Parathyroid adenoma (tissue), 2 donors: ENCODE data around the gene RADIL.

Source experiments
- H2AFZ ChIP-seq: fragments of 300-600 bp; sonication (generic); one replicate; pipeline ENCODE4 v1.7.0; 2017; ENCODE audit warnings: antibody characterized with exemption, mild to moderate bottlenecking
- H3K27ac ChIP-seq: fragments of 300-600 bp; sonication (generic); one replicate; pipeline ENCODE4 v1.7.0; 2017
- H3K27me3 ChIP-seq: fragments of 300-600 bp; sonication (generic); one replicate; pipeline ENCODE4 v1.7.0; 2017; ENCODE audit warnings: low read length; ENCODE audit not compliant: control insufficient read depth, insufficient read depth
- H3K36me3 ChIP-seq: fragments of 300-600 bp; sonication (generic); one replicate; pipeline ENCODE4 v1.7.0; 2017; ENCODE audit warnings: low read length; ENCODE audit not compliant: control insufficient read depth, insufficient read depth
- H3K4me1 ChIP-seq: fragments of 300-600 bp; sonication (generic); one replicate; pipeline ENCODE4 v1.7.0; 2017; ENCODE audit warnings: control low read depth
- H3K4me2 ChIP-seq: fragments of 300-600 bp; sonication (generic); one replicate; pipeline ENCODE4 v1.7.0; 2017; ENCODE audit warnings: low read length
- H3K4me3 ChIP-seq: fragments of 300-600 bp; sonication (generic); one replicate; pipeline ENCODE4 v1.7.0; 2017; ENCODE audit warnings: low read depth, low read length
- H3K79me2 ChIP-seq: fragments of 300-600 bp; sonication (generic); one replicate; pipeline ENCODE4 v1.7.0; 2017; ENCODE audit warnings: control low read depth
- H3K9ac ChIP-seq: fragments of 300-600 bp; sonication (generic); one replicate; pipeline ENCODE4 v1.7.0; 2017; ENCODE audit warnings: mild to moderate bottlenecking
- H3K9me3 ChIP-seq: fragments of 300-600 bp; sonication (generic); one replicate; pipeline ENCODE4 v1.7.0; 2017; ENCODE audit warnings: low read length; ENCODE audit not compliant: control insufficient read depth
- TF ChIP-seq, protein P1 (sequence below): fragments of 300-600 bp; sonication (generic); IDR thresholded peaks from one replicate; pipeline ENCODE4 v1.7.0; 2017; ENCODE audit warnings: antibody characterized with exemption, mild to moderate bottlenecking
- donor health status: primary hyperparathyroidism.

RADIL gene

DNA sequence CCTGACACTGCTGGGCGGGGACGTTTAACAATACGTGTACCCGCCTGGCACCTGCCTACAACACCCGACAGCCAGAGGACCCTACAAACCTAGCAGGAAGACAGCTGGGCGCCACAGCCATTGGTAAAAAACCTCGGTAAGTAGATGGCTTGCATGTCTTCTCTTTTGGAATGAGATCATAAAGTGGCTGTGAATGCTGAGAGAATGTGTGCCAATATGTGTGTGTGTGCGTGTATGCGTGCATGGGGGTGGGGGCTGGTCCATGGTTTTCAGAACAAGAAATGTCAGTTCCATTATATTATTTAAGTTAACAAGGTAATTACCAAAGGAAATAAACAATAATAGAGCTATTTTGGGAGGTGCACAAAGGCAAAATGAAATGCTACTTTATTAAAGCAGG is 60.8 kb downstream of the RADIL start:
- H3K9ac ChIP-seq = no peak overlapping the region
- no peaks in the 10 kb centered on the region for H3K79me2 ChIP-seq
- H3K9me3 ChIP-seq = no peaks in the 10 kb centered on the region
- no peak overlapping the region for H3K4me2 ChIP-seq
- H3K27me3 ChIP-seq = no peaks in the 10 kb centered on the region
- no peak overlapping the region for H2AFZ ChIP-seq
- TF ChIP-seq, protein P1, sequence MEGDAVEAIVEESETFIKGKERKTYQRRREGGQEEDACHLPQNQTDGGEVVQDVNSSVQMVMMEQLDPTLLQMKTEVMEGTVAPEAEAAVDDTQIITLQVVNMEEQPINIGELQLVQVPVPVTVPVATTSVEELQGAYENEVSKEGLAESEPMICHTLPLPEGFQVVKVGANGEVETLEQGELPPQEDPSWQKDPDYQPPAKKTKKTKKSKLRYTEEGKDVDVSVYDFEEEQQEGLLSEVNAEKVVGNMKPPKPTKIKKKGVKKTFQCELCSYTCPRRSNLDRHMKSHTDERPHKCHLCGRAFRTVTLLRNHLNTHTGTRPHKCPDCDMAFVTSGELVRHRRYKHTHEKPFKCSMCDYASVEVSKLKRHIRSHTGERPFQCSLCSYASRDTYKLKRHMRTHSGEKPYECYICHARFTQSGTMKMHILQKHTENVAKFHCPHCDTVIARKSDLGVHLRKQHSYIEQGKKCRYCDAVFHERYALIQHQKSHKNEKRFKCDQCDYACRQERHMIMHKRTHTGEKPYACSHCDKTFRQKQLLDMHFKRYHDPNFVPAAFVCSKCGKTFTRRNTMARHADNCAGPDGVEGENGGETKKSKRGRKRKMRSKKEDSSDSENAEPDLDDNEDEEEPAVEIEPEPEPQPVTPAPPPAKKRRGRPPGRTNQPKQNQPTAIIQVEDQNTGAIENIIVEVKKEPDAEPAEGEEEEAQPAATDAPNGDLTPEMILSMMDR = no peak
- no peaks in the 10 kb centered on the region for H3K36me3 ChIP-seq
- H3K4me3 ChIP-seq = no peak overlapping the region
- no peak overlapping the region for H3K27ac ChIP-seq
- H3K4me1 ChIP-seq = no peaks in the 10 kb centered on the region

DNA sequence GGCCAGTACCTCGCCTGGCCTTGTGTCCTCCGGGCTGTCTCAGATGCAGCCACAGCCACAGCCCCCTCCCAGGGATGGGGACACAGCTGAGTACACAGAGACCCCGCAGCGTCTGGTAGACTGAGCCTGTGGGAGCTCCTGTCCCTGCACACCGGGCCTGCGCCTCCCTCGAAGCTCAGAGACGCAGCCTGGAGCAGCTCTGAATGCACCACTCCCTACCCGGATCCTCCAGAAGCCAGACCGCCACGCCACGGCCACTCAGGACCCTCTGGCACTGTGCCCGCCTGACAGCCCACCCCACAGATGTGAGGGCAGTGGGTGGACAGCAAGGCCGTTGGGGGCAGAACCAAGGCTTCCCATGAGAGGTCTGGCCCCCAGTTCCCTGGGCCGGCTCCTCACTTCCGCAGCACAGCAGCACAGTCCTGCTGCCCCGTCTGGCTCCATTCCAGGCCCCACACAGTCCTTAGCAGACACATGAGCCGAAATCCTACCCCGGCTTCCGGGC is 62.5 kb downstream of the RADIL start:
- Histone ChIP-seq H2AFZ (no peak overlapping the region), H3K4me3 (no peak overlapping the region), H3K9ac (no peak overlapping the region), H3K9me3 (no peaks in the 10 kb centered on the region), H3K27ac (no peak overlapping the region), H3K79me2 (no peaks in the 10 kb centered on the region), H3K4me2 (no peak overlapping the region), H3K4me1 (no peaks in the 10 kb centered on the region), H3K27me3 (no peaks in the 10 kb centered on the region), H3K36me3 (no peaks in the 10 kb centered on the region)
- TF ChIP-seq, protein P1 = no peak

DNA sequence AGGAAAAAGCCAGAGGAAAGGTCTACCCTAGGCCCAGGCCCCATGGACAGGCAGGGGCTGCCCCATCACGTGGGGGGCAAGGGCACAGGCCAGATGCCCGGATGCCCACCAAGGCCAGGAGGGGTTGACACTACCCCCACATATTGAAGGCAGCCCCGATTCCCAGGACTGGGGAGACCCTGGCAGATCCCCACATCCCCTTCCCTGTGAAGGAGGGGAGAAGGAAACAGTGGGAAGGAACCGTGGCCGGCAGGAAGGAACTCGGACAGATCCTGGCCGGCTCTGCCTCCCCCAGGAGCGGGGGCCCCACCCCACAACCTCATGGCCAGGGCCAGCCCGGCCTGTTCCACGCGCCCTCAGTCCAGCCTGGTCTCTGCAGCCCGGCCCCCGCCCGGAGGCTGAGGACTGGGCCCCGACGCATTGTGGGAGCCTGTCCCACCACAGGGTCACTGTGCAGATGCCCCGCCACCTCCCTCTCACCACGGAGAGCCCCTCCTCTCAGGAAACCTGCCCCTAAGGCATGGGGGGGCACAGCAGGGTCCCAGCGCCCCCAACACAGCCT is 63.0 kb downstream of the RADIL start:
- Histone ChIP-seq H3K27ac (no peak overlapping the region), H3K9ac (no peak overlapping the region)
- TF ChIP-seq, protein P1 = no peak

DNA sequence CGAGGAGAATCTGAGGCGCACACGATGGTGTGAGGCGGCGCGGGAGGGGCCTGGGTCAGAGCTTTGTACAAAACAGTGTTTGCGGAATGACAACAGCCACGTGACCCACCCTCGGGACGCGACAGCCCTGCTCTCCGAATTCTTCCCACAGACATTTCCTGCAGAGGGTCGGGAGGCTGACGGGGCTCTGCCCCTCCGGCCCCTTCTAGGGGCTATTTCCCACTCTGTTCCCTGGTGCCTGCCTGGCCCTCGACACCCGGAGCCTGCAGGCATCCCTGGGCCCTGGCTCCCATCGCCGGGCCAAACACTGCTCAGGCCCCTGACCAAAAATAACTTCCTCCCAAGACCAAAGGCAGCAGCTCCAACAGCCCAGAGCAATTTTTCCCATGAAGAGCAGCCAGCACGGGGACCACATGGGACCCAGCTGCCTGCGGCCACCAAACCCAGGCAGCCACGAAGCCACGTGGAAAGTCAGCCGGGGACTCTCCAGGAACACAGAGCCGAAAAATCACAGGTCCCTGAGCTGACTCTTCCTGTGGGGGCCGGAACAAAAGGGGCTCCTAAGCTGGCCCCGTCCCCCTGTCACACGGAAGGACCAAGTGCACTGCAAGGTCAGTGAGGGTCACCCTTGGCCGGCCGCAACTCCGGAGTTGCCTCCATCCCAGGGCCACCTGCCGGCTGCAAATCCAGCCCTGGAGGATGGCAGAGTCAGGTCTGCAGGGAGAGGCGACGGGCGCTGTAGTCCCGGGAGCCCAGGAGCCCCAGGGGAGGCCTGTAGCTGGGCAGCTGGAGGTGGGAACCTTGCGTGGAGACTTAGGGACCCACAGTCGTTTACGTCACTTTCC is 63.7 kb downstream of the RADIL start:
- no peak overlapping the region for H3K27ac ChIP-seq
- H3K4me1 ChIP-seq = no peaks in the 10 kb centered on the region

More for the DNA sequence above, 63.0 kb downstream of the RADIL start:
- Histone ChIP-seq H3K4me3 (no peak overlapping the region), H3K79me2 (no peaks in the 10 kb centered on the region), H3K4me2 (no peak overlapping the region), H2AFZ (no peak overlapping the region), H3K27me3 (no peaks in the 10 kb centered on the region), H3K36me3 (no peaks in the 10 kb centered on the region), H3K4me1 (no peaks in the 10 kb centered on the region), H3K9me3 (no peaks in the 10 kb centered on the region)

More for the DNA sequence above, 63.7 kb downstream of the RADIL start:
- H3K79me2 ChIP-seq = no peaks in the 10 kb centered on the region
- no peak overlapping the region for H2AFZ ChIP-seq
- no peak overlapping the region for H3K4me3 ChIP-seq
- TF ChIP-seq, protein P1 = no peak
- H3K9me3 ChIP-seq = no peaks in the 10 kb centered on the region
- H3K9ac ChIP-seq = no peak overlapping the region
- H3K4me2 ChIP-seq = no peak overlapping the region
- no peaks in the 10 kb centered on the region for H3K27me3 ChIP-seq
- H3K36me3 ChIP-seq = no peaks in the 10 kb centered on the region
